Measurements from ENCODE around the gene FAM53B. TPM values are rescaled to one million over a fixed set of nuclear protein-coding genes. Genes with fewer than 3 reads are reported as not detected.
A peak's percentile ranks its signal among the peaks of the same experiment; 100 is the strongest.

FAM53B gene
- total and polyA plus RNA-seq, 7 experiments from 2014 or later = 3.9 to 51.5 (median 27.7) TPM

GRCh38 chr10:124616040-124616835 is 127.9 kb downstream of the FAM53B start:
- Mint-ChIP-seq H3K36me3 (peaks cover 0 to 8% (median 0%) of the 10 kb centered on the region in 5 donors), H3K4me3 (no peak overlapping the region), H3K9me3 (no peaks in the 10 kb centered on the region), H3K27ac (peak overlapping the region in 2 of 9 donors; percentile 32 to 63), H3K4me1 (peaks cover 0 to 49% (median 34%) of the 10 kb centered on the region in 7 donors), H3K27me3 (no peaks in the 10 kb centered on the region)
- ChIA-PET CTCF (interaction anchor here (0.6 kb wide), 1 partner anchor 138 kb away, joined by 3 read pairs; no protein-coding TSS in a partner anchor), POLR2A (interaction anchor here (1.2 kb wide), 1 partner anchor 20 kb away, joined by 3 read pairs; no protein-coding TSS in a partner anchor)
- no peak overlapping the region for H3K4me3 ChIP-seq (ENCODE audit: low read length)
- no peaks in the 10 kb centered on the region for H3K9me3 ChIP-seq (ENCODE audit: control insufficient read depth in 2 of 3, low read length in 3 of 3)
- H3K27ac ChIP-seq (ENCODE audit: low read depth, low read length) = no peak overlapping the region
- peaks cover 0 to 9% (median 0%) of the 10 kb centered on the region in 3 experiments for H3K36me3 ChIP-seq (ENCODE audit: control insufficient read depth in 2 of 3, insufficient read depth in 3 of 3, low read length in 3 of 3)
- no peaks in the 10 kb centered on the region for H3K27me3 ChIP-seq (ENCODE audit: control insufficient read depth in 2 of 2, insufficient read depth in 2 of 2, low read length in 2 of 2)
- DNase-seq (no peak), ATAC-seq (peak; percentile 17)
- peaks cover 24 to 33% of the 10 kb centered on the region in 2 donors for H3K4me1 ChIP-seq (ENCODE audit: control insufficient read depth in 2 of 2, insufficient read depth in 2 of 2, low read length in 2 of 2)
- intact Hi-C loops (cut with micrococcal nuclease) = no loop called here

- H3K36me3 Mint-ChIP-seq = peaks cover 0 to 8% (median 0%) of the 10 kb centered on the region in 5 donors
Measured at GRCh38 chr10:124615259-124615658, 128.9 kb downstream of the FAM53B start.

GRCh38 chr10:124614003-124614659 is 130.0 kb downstream of the FAM53B start:
- Histone ChIP-seq H3K36me3 (ENCODE audit: control insufficient read depth in 2 of 3, insufficient read depth in 3 of 3, low read length in 3 of 3) (peaks cover 0 to 9% (median 0%) of the 10 kb centered on the region in 3 experiments), H3K27me3 (ENCODE audit: control insufficient read depth in 2 of 2, insufficient read depth in 2 of 2, low read length in 2 of 2) (no peaks in the 10 kb centered on the region), H3K9me3 (ENCODE audit: control insufficient read depth in 2 of 3, low read length in 3 of 3) (no peaks in the 10 kb centered on the region), H3K4me3 (ENCODE audit: low read length) (no peak overlapping the region), H3K4me1 (ENCODE audit: control insufficient read depth in 2 of 2, insufficient read depth in 2 of 2, low read length in 2 of 2) (peaks cover 20 to 31% of the 10 kb centered on the region in 2 donors), H3K27ac (ENCODE audit: low read depth, low read length) (no peak overlapping the region)
- Mint-ChIP-seq H3K4me1 (peaks cover 0 to 50% (median 33%) of the 10 kb centered on the region in 7 donors), H3K9me3 (no peaks in the 10 kb centered on the region), H3K27me3 (peaks cover 0 to 5% (median 0%) of the 10 kb centered on the region in 5 donors), H3K4me3 (peak overlapping the region in 1 of 10 donors; percentile 17), H3K27ac (peak overlapping the region in 7 of 9 donors; percentile 50 to 83 (median 59)), H3K36me3 (peaks cover 0 to 8% (median 0%) of the 10 kb centered on the region in 5 donors)
- peak in 1 of 9 donors; percentile 72 for DNase-seq
- ChIA-PET CTCF (interaction anchor here (0.8 to 1.0 kb wide), 2 partner anchors 115 to 128 kb away, joined by 4 to 5 read pairs; no protein-coding TSS in a partner anchor), POLR2A (no interaction called here)
- intact Hi-C loops (cut with micrococcal nuclease) = loop anchor here in 1 of 2 donors (5.0 kb wide), 1 partner anchor 128 kb away; the partner anchor contains the start of gene FAM53B
- no peak for ATAC-seq

More at GRCh38 chr10:124615259-124615658, 128.9 kb downstream of the FAM53B start:
- ATAC-seq (no peak), DNase-seq (no peak)
- Mint-ChIP-seq H3K27me3 (no peaks in the 10 kb centered on the region), H3K4me3 (no peak overlapping the region), H3K27ac (peak overlapping the region in 2 of 9 donors; percentile 58 to 77), H3K4me1 (peaks cover 0 to 53% (median 36%) of the 10 kb centered on the region in 7 donors), H3K9me3 (no peaks in the 10 kb centered on the region)
- Histone ChIP-seq H3K4me1 (ENCODE audit: control insufficient read depth in 2 of 2, insufficient read depth in 2 of 2, low read length in 2 of 2) (peaks cover 28 to 37% of the 10 kb centered on the region in 2 donors), H3K27me3 (ENCODE audit: control insufficient read depth in 2 of 2, insufficient read depth in 2 of 2, low read length in 2 of 2) (no peaks in the 10 kb centered on the region), H3K9me3 (ENCODE audit: control insufficient read depth in 2 of 3, low read length in 3 of 3) (no peaks in the 10 kb centered on the region), H3K36me3 (ENCODE audit: control insufficient read depth in 2 of 3, insufficient read depth in 3 of 3, low read length in 3 of 3) (peaks cover 0 to 9% (median 0%) of the 10 kb centered on the region in 3 experiments), H3K4me3 (ENCODE audit: low read length) (no peak overlapping the region), H3K27ac (ENCODE audit: low read depth, low read length) (no peak overlapping the region)
- CTCF ChIA-PET = no interaction called here
- POLR2A ChIA-PET = no interaction called here
- intact Hi-C loops (cut with micrococcal nuclease) = no loop called here

- peak overlapping the region; percentile 64 for H3K27ac ChIP-seq (ENCODE audit: low read depth, low read length)
- no peaks in the 10 kb centered on the region for H3K9me3 ChIP-seq (ENCODE audit: control insufficient read depth in 2 of 3, low read length in 3 of 3)
- Mint-ChIP-seq H3K4me1 (peaks cover 0 to 40% (median 30%) of the 10 kb centered on the region in 7 donors), H3K27ac (peak overlapping the region; percentile 5 to 88 (median 83)), H3K27me3 (peaks cover 0 to 5% (median 0%) of the 10 kb centered on the region in 5 donors), H3K9me3 (peaks cover 0 to 2% (median 0%) of the 10 kb centered on the region in 11 donors), H3K36me3 (peaks cover 0 to 8% (median 0%) of the 10 kb centered on the region in 5 donors), H3K4me3 (peak overlapping the region in 5 of 10 donors; percentile 29 to 62 (median 48))
- ATAC-seq (peak; percentile 39), DNase-seq (no peak)
- peaks cover 0 to 9% (median 0%) of the 10 kb centered on the region in 3 experiments for H3K36me3 ChIP-seq (ENCODE audit: control insufficient read depth in 2 of 3, insufficient read depth in 3 of 3, low read length in 3 of 3)
- no peaks in the 10 kb centered on the region for H3K27me3 ChIP-seq (ENCODE audit: control insufficient read depth in 2 of 2, insufficient read depth in 2 of 2, low read length in 2 of 2)
- CTCF ChIA-PET = interaction anchor here (0.7 to 0.9 kb wide), 2 partner anchors 55 to 84 kb away, joined by 3 to 4 read pairs; no protein-coding TSS in a partner anchor
- intact Hi-C loops (cut with micrococcal nuclease) = loop anchor here in 1 of 2 donors (5.0 kb wide), 1 partner anchor 129 kb away; the partner anchor contains the start of gene FAM53B
- H3K4me1 ChIP-seq (ENCODE audit: control insufficient read depth in 2 of 2, insufficient read depth in 2 of 2, low read length in 2 of 2) = peaks cover 16 to 25% of the 10 kb centered on the region in 2 donors
- POLR2A ChIA-PET = interaction anchor here (2.1 kb wide), 1 partner anchor 129 kb away, joined by 9 read pairs; no protein-coding TSS in a partner anchor
- no peak overlapping the region for H3K4me3 ChIP-seq (ENCODE audit: low read length)
Measured at GRCh38 chr10:124612611-124613498, 131.3 kb downstream of the FAM53B start.

GRCh38 chr10:124611738-124612137 is 132.4 kb downstream of the FAM53B start:
- ChIA-PET POLR2A (interaction anchor here (2.1 kb wide), 1 partner anchor 130 kb away, joined by 9 read pairs; no protein-coding TSS in a partner anchor), CTCF (interaction anchor here (1.6 kb wide), 1 partner anchor 130 kb away, joined by 9 read pairs; no protein-coding TSS in a partner anchor)
- peaks cover 0 to 5% (median 0%) of the 10 kb centered on the region in 5 donors for H3K27me3 Mint-ChIP-seq
- Histone ChIP-seq H3K36me3 (ENCODE audit: control insufficient read depth in 2 of 3, insufficient read depth in 3 of 3, low read length in 3 of 3) (peaks cover 0 to under 1% (median 0%) of the 10 kb centered on the region in 3 experiments), H3K27ac (ENCODE audit: low read depth, low read length) (peak overlapping the region; percentile 64), H3K4me1 (ENCODE audit: control insufficient read depth in 2 of 2, insufficient read depth in 2 of 2, low read length in 2 of 2) (peaks cover 16 to 25% of the 10 kb centered on the region in 2 donors), H3K9me3 (ENCODE audit: control insufficient read depth in 2 of 3, low read length in 3 of 3) (no peaks in the 10 kb centered on the region), H3K4me3 (ENCODE audit: low read length) (peak overlapping the region; percentile 42), H3K27me3 (ENCODE audit: control insufficient read depth in 2 of 2, insufficient read depth in 2 of 2, low read length in 2 of 2) (no peaks in the 10 kb centered on the region)
- peaks cover 0 to 5% (median 0%) of the 10 kb centered on the region in 5 donors for H3K36me3 Mint-ChIP-seq
- intact Hi-C loops (cut with micrococcal nuclease) = loop anchor here in 1 of 2 donors (5.0 kb wide), 1 partner anchor 131 kb away; the partner anchor contains the start of gene FAM53B
- peak; percentile 68 for ATAC-seq
- DNase-seq = peak in 7 of 9 donors; percentile 12 to 45 (median 28)
- H3K4me1 Mint-ChIP-seq = peaks cover 0 to 33% (median 28%) of the 10 kb centered on the region in 7 donors
- peaks cover 0 to 2% (median 0%) of the 10 kb centered on the region in 11 donors for H3K9me3 Mint-ChIP-seq
- H3K4me3 Mint-ChIP-seq = peak overlapping the region in 9 of 10 donors; percentile 29 to 65 (median 49)
- peak overlapping the region; percentile 69 to 88 (median 85) for H3K27ac Mint-ChIP-seq

Measured in naive thymus-derived CD4-positive, alpha-beta T cell (primary cell).